ENCODE data around the gene NOP10.
A peak's percentile ranks its signal among the peaks of the same experiment; 100 is the strongest.

The NOP10 gene

DNA sequence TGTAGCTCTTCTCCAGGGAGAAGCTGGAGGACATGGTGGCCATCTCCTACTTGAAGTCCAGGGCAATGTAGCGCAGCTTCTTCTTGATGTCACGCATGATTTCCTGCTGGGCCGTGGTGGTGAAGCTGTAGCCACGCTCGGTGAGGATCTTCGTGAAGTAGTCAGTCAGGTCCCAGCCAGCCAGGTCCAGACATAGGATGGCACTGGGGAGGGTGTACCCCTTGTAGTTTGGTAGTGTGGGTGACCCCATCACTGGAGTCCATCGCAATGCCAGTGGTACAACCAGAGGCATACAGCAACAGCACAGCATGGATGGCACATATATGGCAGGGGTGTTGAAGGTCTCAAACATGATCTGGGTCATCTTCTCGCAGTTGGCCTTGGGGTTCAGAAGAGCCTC, 31.0 kb upstream of the NOP10 start:
- Histone ChIP-seq H3K4me3 (replicated peaks; ENCODE audit: low read depth, low read length) (no peak overlapping the region), H3K36me3 (ENCODE audit: control insufficient read depth, insufficient read depth, low read length) (no peaks in the 10 kb centered on the region), H3K27me3 (replicated peaks; ENCODE audit: control insufficient read depth, insufficient read depth, low read length) (no peaks in the 10 kb centered on the region)
- DNase-seq (ENCODE audit: extremely low read depth, insufficient read length), result no peak
- TF ChIP-seq CTCF (IDR thresholded peaks at IDR 0.05; ENCODE audit: insufficient read depth, low read length, poor library complexity, severe bottlenecking), result no peak

DNA sequence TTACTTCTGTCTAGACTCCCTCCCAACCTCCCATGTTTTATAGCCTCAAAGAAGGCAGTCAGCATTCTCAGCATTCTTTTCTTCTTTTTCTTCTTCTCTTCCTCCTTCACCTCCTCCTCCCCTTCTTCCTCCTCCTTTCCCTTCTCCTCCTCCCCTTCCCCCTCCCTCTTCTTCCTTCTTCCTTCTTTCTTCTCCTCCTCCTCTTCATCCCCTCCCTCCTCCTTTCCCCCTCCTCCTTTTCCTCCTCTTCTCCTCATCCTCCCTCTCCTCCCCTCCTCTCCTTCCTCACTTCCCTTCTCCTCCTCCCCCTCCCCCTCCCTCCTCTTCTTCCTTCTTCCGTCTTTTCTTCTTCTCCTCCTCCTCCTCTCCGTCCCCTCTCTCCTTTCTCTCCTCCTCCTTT, 27.7 kb upstream of the NOP10 start:
- Histone ChIP-seq H3K4me3 (replicated peaks; ENCODE audit: low read depth, low read length) (no peak overlapping the region), H3K36me3 (ENCODE audit: control insufficient read depth, insufficient read depth, low read length) (no peaks in the 10 kb centered on the region), H3K27me3 (replicated peaks; ENCODE audit: control insufficient read depth, insufficient read depth, low read length) (no peaks in the 10 kb centered on the region)
- TF ChIP-seq CTCF (IDR thresholded peaks at IDR 0.05; ENCODE audit: insufficient read depth, low read length, poor library complexity, severe bottlenecking), result no peak
- no peak for DNase-seq (ENCODE audit: extremely low read depth, insufficient read length)

DNA sequence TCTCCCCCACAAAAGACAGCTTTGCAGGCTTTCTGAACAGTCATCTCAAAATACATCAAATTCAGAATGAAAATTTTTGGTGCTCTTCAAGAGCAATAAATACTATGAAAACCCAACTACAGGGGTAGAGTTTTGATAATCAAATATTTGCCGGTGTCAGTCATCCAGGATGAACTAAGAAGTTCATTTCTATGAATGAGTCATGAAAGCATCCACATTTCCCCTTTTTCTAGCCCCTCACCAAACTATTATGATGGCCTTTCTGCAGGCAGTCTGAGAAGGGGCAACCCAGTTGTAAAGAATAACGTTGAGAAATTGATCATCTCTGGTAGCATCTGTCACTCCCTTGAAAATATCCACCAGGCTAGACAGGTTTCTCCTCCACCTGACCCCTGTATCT, 27.2 kb upstream of the NOP10 start:
- H3K4me3 ChIP-seq (replicated peaks; ENCODE audit: low read depth, low read length), result no peak overlapping the region
- H3K36me3 ChIP-seq (ENCODE audit: control insufficient read depth, insufficient read depth, low read length), result no peaks in the 10 kb centered on the region
- no peaks in the 10 kb centered on the region for H3K27me3 ChIP-seq (replicated peaks; ENCODE audit: control insufficient read depth, insufficient read depth, low read length)
- DNase-seq (ENCODE audit: extremely low read depth, insufficient read length), result no peak
- no peak for TF ChIP-seq CTCF (IDR thresholded peaks at IDR 0.05; ENCODE audit: insufficient read depth, low read length, poor library complexity, severe bottlenecking)

- H3K4me3 ChIP-seq (replicated peaks; ENCODE audit: low read depth, low read length), result peak within 1 kb of the TSS; percentile 95
- TF ChIP-seq CTCF (IDR thresholded peaks at IDR 0.05; ENCODE audit: insufficient read depth, low read length, poor library complexity, severe bottlenecking), result peak; percentile 97
- H3K36me3 ChIP-seq (ENCODE audit: control insufficient read depth, insufficient read depth, low read length), result peaks cover 4% of the 10 kb centered on the region
- peak; percentile 95 for DNase-seq (ENCODE audit: extremely low read depth, insufficient read length)
- no peaks in the 10 kb centered on the region for H3K27me3 ChIP-seq (replicated peaks; ENCODE audit: control insufficient read depth, insufficient read depth, low read length)
Measured at GRCh38 chr15:34367101-34368081, 24.5 kb upstream of the NOP10 start, which contains the start of gene LPCAT4. LPCAT4 (minus strand) TSS chr15:34367196; CDS start chr15:34367100, 96 bp downstream.

DNA sequence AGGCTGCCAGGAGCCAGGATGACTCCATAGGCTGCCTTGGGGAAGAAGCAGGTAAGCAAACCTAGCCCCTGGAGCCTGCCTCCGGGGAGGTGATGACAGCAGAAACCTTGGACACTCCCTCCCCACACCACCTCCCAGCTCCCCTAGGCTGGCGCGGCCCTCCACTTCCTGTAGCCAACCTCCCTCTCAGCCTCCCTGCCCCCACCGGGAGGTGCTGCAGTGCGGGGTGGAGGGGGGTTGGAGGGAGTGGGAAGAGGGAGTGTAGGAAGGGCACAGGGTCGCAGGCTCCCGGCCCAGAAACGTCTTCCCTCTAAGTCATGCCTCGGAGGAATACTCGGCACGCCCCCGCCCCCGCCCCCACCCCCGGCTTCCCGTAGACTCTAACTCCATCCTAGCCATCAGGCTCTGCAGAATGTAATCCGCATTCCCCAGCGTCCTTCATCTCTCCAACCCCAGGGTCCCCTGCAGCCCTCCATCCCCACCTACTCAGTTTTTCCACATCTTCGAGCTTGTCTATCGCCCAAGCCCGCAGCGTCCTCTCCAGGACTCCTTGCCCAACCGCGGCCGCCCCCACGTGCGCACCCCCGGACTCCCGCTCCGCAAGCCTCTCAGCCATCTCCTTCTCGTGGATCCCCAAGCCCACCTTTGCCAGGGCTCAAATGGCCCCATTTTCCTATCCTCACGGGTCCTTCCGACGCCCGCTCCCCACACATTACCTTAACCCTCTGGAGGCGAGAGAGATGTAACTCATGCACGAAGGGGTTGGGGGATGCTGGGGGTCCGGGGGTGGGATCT, 23.5 kb upstream of the NOP10 start:
- Histone ChIP-seq H3K27me3 (replicated peaks; ENCODE audit: control insufficient read depth, insufficient read depth, low read length) (no peaks in the 10 kb centered on the region), H3K4me3 (replicated peaks; ENCODE audit: low read depth, low read length) (peak overlapping the region; percentile 95), H3K36me3 (ENCODE audit: control insufficient read depth, insufficient read depth, low read length) (peaks cover 6% of the 10 kb centered on the region)
- peak; percentile 55 for DNase-seq (ENCODE audit: extremely low read depth, insufficient read length)
- TF ChIP-seq CTCF (IDR thresholded peaks at IDR 0.05; ENCODE audit: insufficient read depth, low read length, poor library complexity, severe bottlenecking), result no peak
